GM21447 (cell line): ENCODE data around the gene KLK10.

Experiments used
- ATAC-seq: cut with Tn5 transposase; IDR thresholded peaks from one replicate; pipeline ENCODE4 v1.9.1; 2021; ENCODE audit not compliant: unreplicated experiment

KLK10 gene

DNA sequence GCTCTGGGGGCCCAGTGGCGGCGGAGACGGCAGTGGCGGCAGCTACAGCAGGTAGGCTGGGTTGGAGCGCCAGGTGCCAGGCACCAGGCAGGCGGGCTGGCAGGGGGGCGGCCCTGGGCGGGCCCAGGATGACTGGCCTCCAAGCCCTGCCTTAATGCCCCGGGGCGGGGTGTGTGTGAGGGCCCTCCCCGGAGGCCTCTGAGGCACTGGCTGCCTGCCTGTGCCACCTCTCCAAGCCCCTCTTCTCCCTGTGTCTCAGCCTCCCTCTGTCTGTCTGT lies 7.0 kb upstream of the KLK10 start, which contains the start of gene KLK11:
TSS of gene KLK11 (minus strand) at position 63 of the 278 bp plus-strand sequence. CDS start 985 bp downstream, outside the sequence.
- no peak for ATAC-seq

DNA sequence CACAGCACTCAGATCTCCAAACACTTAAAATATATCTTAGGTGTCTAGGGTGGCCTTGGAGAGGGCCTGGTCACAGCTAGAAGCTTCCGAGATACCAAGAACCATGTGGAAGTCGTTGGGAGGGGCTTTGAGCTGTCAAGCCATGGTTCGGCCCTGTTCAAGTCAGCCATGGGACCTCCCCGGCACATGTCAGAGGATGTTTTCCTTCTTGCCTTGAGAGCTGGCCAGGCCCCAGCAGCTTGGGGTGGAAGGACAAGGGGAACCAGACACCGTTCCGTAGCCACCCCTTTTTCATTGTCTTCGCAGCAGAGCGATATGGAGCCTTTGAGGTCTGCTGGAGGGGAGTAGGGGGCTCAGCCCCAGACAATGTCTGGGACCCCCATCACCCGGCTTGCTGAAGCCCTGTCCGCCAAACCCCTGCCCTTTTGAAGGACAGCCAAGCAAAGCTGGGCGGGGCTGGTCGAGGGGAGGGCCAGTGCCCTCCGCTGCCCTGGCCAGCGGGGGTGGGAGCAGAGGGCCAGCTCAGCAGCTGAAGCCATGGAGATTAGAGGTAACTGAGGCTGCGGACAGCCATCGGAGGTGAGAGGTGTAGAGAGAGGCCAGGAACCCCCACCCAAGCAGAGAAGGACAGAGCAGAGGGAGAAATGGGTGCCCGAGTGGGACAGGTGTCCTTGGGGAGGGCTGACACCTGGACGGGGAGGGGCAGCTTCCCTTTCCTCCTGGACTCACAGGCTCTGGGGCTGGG lies 6.5 kb upstream of the KLK10 start:
- ATAC-seq: no peak

DNA sequence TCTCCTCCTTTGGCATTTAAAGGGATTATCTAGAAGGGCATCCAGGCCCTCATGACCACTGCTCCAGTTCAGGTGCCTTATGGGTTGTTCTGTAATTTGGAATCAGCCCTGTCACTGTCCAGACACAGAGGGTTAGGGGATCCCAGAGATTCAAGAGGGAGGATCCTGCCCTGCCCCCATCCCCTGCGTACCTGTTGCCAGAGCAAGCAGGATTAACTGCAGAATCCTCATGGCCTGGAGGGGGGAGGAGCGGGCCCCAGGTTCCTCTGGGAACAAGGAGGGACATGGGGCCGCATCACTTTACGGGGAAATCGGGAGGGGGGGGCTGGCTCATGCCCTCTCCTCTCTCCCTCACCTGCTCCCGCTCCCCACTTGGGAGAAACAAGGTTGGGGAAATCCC lies 5.9 kb upstream of the KLK10 start:
- no peak for ATAC-seq

DNA sequence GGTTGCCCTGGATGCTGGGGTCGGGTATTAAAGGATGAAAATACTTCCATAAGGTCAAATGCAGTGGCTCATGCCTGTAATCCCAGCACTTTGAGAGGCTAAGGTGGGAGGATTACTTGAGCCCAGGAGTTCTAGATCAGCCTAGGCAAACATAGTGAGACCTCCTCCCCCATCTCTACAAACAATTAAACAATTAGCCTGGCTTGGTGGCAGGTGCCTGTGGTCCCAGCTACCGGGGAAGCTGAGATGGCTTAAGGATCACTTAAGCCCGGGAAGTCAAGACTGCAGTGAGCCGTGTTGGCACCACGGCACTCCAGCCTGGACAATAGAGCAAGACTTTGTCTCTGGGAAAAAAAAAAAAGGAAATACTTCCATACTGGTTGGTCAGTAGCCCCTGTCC lies 5.4 kb upstream of the KLK10 start:
- ATAC-seq: no peak

DNA sequence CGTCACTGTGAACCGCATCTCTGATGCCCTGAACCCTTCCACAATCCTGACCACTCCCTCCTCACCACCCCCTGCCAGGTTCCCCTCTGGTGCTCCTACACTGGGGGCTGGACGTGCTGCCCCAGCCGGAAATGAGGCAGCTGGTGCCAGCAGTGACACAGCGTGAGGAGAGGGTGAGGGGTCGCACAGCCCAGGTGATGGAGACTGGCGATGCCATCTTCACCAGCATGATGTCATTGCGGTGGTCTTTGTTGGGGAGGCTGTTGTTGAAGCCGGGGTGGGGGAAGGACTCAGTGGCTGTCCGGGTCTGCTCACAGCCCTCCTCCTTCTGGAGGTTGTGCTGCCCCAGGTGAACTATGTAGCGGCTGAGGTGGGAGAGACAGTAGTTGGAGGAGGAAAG lies 4.4 kb upstream of the KLK10 start:
- no peak for ATAC-seq

DNA sequence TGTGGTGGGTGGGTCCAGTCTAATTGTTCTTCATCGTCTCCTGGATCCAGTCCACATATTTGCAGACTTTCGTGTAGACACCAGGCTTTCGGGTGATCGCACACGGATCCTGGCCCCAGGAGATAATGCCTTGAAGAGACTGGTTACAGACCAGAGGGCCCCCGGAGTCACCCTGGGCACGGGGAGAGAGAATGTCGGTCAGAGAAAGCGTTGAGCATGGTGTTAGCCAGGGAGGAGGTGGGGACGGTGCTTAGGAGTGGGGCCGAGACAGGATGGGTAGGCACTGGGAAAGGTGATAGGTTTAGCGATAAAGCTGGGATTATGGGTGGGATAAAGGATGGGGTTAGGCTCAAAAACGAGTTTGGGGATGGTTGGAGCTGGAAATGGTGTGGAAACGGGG lies 3.0 kb upstream of the KLK10 start:
- ATAC-seq: no peak

DNA sequence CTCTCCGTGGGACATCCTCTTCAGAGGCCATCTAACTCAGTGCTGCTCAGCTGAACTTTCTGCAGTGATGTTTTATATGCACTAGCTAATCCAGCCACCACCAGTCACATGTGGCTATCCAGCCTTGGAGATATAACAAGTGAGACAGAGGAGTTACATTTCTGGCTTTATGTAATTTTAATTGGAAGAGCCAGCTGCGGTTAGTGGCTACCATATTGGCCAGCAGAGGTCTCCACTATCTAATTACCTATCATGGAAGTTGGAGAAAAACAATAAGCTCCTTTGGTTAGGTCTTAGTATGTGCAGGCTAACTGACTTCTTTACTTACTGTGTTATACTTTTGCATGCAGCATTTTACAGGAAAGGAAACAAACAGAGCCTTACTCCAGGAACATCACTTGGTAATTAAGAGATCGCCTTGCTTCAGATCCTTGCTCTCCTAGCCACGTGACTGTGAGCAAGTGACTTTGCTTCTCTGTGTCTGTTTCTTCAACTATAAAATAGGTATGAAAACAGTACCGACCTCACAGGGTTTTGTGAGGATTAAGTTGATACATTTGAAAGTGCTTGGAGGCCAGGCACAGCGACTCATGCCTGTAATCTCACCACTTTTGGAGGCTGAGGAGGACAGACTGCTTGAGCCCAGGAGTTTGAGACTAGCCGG lies 1.6 kb upstream of the KLK10 start:
- ATAC-seq: no peak

DNA sequence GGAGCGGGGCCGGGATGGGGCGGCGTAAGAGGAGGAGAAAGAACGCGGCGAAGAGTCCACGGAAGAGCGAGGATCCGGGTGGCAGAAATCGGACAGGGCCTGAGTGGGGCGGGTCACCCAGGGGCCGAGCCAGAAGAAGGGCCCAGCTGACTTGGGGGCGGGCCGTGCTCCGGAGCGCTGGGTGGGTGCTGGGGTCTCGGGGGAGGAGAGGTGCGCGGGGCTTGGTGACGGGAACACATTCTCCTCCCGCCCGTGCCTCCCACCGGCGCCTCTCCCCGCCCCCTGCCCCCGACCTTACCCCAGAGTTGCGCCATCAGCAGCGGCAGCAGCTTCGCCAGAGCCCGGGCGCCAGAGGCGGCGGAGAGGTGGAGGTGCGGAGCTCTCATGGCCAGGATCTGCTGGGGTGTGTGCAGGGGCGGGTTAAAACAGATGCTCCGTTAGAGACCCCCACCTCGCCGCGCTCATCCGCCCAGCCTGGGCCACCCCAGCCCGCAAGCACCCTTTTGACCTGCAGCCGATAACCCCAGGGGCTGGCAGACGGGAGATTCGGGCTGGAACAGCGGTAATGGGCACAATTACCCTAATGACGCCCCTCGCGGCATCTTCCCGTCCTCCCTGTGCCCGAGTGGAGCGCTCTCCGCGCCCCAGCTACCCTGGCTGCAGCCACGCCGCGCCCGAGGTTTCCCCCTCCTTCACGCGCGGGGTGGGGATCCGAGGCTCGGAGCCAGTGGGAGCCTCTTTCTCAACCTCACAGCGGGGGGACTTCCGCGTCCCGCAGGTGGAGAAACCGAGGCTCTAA lies 565 bp downstream of the KLK10 start:
- ATAC-seq: no peak

DNA sequence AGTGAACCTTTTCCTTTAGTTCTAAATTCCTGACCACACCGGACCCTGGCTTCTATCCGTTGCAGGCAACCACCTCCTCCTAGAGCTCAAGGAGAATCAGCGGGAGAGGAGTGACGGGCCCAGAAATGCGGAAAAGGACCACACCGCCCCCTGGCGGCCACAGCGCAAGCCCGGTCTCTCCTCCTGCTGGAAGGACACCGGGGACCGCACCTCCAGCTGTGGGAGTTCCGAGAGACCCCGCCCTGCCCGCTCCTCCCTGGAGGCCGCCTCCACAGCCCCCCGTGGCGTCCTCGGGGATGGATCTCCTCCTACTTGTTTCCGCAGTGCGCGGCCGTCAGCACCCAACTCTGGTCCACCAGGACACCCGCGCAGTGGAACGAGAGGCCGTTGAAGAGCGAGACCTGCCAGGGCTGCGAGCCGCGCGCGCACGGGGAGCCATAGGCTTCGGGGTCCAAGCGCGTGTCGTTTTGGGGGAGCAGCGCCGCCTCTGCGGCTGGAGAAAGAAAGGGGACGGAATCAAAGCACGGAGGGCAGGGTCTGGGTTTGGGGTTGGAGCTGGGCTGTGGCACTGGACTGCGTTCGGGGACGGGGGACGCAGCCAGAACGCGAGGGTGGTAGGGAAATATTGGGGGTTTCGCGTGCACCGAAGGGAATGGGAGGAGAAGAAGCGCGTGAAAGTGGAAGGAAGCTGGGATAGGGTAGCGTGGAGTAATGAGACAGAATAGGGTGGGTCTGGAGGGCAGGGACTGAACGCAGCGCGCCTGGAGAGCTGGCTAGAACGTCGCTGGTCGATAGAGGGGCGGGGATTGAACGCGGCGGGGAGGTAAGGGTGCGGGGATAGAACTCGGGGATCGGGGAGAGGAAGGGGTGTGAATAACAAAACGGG lies 2.5 kb downstream of the KLK10 start:
- no peak for ATAC-seq

DNA sequence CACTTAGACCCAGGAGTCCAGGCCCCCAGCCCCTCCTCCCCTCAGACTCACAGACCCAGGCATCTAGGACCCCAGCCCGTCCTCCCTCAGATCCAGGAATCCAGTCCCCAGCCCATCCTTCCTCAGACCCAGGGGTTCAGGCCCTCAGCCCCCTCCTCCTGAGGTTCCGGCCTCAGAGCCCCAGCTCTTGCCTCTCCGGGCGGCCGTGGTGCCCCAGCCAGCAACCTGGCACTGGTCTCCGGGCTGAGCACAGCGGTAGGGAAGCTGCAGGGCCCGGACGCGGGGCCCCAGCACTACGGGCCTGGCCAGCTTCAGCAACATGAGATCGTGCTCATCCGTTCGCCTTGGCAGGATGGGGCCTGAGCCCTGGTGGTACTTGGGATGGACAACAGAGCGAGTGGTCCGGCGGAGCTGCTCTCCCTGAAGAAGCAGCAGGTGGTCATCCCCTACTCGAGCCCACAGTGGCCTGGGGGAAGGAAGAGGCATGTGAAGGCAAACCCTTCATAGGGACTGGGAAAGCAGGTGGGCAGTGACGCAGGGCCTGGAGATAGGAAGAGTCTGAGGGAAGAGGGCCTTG lies 3.7 kb downstream of the KLK10 start:
- ATAC-seq: no peak

DNA sequence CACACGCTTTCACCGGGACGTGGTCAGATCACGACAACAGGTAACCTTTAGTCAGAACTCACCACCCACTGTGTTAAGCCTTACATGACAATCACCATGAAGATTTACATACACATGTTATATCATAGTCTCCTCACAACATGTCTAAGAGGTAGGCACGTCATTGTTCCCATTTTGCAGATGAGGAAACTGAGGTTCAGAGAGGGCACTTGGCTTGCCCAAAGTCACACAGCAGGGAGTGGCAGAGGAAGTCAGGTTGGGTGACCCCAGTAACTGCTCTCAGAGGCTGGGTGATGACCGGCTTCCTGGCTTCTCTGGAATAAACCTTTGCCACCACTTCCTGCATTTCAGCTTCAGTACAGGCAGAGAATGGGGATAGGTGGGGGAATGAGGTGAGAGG lies 5.3 kb downstream of the KLK10 start:
- ATAC-seq: no peak

DNA sequence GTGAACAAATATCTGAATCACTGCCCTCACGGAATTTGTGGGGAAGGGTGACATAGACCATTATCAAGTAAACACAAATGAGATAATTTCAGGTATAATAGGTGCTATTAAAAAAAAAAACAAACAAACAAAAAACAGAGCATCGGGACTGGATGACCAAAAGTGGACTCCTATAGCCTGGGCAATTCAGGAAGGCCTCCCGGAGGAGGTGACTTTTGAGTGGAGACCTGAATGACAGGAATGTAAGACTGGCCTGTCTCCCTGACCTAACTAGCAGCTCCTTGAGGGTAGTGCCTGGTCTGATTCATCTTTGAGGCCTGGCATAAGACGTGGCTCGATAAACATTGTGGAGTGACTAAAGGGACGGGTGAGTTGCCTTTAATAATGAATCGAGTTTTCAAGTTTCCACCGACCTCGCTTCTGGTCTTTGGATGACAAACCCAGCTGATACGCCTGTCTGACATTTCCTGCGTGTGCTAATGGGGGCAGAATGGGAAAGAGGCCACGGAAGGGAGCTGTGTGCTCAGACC lies 6.8 kb downstream of the KLK10 start:
- no peak for ATAC-seq

DNA sequence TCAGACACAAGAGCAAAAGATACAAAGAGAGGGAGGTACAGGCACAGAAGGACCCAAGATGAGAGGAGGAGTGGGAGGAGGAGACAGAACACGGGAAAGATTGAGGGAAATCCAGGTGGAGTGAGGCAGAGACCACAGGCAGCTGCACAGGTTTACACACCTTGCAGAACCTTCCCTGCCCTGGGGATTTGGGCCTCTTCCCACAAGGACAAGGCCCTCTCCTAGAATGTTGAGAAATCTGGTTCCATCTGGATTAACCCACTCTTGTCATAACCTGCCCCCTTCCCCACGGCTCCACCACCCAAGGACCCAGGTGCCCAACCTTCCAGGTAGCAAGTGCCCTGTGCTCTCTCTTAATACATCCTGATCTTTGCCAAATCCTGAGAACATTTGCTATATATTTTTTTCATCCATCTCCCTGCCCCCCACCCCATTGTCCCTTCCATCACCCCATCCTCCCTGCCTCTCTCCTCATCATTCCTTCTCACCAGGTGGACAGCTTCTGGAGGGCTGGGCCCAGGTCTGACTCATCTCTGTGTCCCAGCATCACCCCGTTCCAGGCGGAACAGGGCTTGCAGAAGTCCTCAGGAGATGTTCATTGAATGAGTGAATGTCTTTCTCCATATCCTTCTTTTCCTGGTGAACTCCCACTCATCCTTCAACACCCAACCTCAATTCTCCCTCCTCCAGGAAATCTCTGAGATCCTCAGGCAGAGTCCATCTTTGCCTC lies 9.3 kb downstream of the KLK10 start:
- ATAC-seq: no peak

DNA sequence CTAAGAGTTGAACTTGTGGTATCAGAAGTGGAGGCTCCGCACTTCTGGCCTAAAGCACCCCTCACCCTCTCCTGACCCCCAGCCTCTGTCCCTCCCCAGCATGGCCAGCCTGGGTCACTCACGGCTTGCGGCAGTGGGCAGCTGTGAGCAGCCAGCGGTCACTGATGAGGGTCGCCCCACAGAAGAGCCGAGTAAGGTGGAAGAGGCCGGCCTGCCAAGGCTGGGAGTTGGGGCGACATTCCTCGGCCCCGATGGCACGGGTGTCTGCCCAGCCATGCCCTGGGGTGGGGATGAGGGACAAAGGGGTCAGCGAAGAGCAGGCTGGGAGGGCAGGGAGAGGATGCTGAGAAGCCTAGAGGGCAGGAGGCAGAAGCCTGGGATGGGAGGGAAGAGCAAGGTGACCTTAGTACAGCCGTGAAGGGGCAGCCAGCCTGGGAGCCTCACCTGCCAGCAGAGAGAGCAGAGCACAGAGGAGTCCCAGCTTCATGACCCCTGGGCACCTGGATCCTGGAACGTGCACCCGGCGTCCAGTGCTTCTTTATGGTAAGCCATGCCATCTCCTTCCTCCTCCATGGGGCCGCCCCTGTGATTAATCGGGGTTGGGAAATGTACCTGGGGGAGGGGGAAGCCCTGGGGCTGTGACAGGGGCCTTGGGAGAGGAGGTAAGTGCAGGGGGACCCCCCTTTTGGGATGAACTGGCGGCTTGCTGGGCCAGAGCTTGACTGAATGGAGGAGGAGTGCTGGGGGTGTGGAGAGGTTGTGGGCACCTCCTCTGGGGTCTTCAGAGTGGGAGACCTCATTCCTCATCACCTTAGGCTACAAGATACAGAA lies 10.2 kb downstream of the KLK10 start:
- no peak for ATAC-seq

DNA sequence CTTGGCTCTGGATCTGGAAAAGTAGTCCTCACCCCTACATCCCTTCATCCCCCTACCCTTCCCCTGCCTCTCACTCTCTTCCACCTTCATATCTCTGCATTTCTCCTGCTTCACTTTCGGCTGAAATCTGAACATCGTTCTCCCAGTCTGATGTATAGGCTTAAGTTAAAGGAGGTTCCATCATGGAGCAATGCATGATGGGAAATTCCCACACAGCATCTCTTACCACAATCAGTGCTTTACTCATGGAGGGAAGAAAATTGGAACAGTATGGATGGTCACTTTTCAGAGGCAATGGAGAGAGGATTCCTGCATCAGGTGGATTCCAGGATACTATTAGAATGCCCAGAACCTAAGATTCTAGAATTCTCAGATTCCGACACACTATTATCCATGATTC lies 12.0 kb downstream of the KLK10 start:
- ATAC-seq: no peak

DNA sequence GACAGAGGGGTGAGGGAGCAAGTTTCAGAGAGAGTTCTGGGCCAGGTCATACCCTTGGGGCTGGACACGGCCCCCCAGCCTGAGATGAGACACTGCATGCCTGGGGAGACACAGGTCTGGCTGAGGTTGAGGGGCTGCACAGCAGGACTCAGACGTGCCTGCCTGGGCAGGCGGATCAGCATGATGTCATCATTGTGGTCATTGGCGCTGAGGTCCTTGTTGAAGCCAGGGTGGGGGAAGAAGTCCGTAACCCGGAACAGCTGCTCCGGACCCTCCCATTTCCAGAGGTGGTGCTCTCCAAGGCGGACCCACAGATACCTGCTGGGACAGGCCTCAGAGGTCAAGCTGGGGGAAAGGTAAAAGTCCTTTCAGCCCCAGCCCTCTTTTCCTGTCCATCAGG lies 13.1 kb downstream of the KLK10 start:
- no peak for ATAC-seq

DNA sequence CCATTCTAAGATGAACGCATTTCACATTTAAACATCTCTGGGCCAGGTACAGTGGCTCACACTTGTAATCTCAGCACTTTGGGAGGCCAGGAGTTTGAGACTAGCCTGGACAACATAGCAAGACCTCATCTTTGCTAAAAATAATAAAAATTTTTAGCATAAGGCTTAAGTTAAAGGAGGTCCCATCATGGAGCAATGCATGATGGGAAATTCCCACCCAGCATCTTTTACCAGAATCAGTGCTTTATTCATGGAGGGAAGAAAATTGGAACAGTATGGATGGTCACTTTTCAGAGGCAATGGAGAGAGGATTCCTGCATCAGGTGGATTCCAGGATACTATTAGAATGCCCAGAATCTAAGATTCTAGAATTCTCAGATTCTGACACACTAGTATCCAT lies 14.3 kb downstream of the KLK10 start:
- no peak for ATAC-seq

DNA sequence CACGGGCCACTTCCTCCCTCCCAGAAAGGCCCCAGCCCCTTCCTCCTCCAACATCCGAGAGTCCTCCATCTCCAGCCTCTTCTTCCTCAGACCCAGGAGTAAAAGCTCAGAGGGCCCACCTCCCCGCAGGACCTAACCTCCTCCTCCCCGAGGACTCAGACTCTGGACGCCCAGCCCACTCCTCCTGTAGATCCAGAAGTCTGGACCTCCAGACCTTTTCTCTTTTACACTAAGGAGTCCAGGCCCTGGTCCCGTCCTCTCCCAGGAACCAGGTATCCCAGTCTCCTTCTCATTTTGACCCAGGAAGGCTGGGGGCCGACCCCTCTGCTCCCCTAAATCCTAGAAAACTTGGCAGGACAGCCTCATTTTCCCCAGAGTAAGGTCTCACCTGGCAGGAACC lies 16.2 kb downstream of the KLK10 start:
- no peak for ATAC-seq
